HepG2 (cell line): ENCODE data around the gene BDNF. TPM values are rescaled to one million over a fixed set of nuclear protein-coding genes. Genes with fewer than 3 reads are reported as not detected.

Experiments
- ATAC-seq: fragments of 200-7000 bp; cut with Tn5 transposase; 3 replicates; pipeline ENCODE4 v1.9.1; 2020; ENCODE audit warnings: mild to moderate bottlenecking, moderate library complexity
- BruUV-seq: library from RNA; stranded (reverse); fragments of 400-500 nt; replicated peaks from 2 replicates; lab custom pipeline; 2021; lab: Mats Ljungman, UMichigan
- CTCF ChIA-PET: fragments of 300-600 bp; formaldehyde crosslinking; extraction: SDS; loops from one replicate; lab custom pipeline; 2021; ENCODE audit warnings: low total read pairs, inconsistent platforms, low intra/inter-chr PET ratio; lab: Yijun Ruan, JAX
- POLR2A ChIA-PET: fragments of 350-600 bp; sonication (Branson Sonifier 250); formaldehyde crosslinking; loops from one replicate; lab custom pipeline; 2020; ENCODE audit warnings: antibody characterized with exemption, inconsistent platforms; lab: Yijun Ruan, JAX
- DNase-seq: peaks from one replicate; pipeline ENCODE4 v3.0.0-alpha.2; 2015; ENCODE audit warnings: low spot score
- FAIRE-seq: peaks from 3 replicates; lab custom pipeline; 2011; peaks lifted over from hg19 to GRCh38; lab: Jason Lieb, UNC
- H2AFZ ChIP-seq: one replicate; pipeline ENCODE4 v1.6.1; 2011; ENCODE audit warnings: low read length, inconsistent platforms
- H3K27ac ChIP-seq: fragments of 300-600 bp; 3 replicates; pipeline ENCODE4 v1.8.0; 2011; ENCODE audit warnings: mixed run types, mild to moderate bottlenecking, mixed read lengths, low read length, inconsistent platforms; ENCODE audit not compliant: insufficient read depth; ENCODE audit errors: extremely low read length
- H3K27me3 ChIP-seq, 2 experiments: fragments of 200-600 bp in 1 of 2; 2 replicates in 1 of 2; 3 replicates in 1 of 2; pipeline versions ENCODE4 v1.6.0 to v1.8.0; 2011; ENCODE audit warnings: low read length in 2 of 2, mild to moderate bottlenecking in 2 of 2, moderate library complexity in 2 of 2, inconsistent platforms in 1 of 2; ENCODE audit not compliant: insufficient read depth in 2 of 2, control insufficient read depth in 1 of 2
- H3K36me3 ChIP-seq, 2 experiments: fragments of 200-600 bp in 1 of 2; replicated peaks in 1 of 2; 2 replicates in 1 of 2; 3 replicates in 1 of 2; pipeline versions ENCODE4 v1.5.1 to v1.8.0; 2011; ENCODE audit warnings: low read length in 2 of 2, inconsistent platforms in 1 of 2; ENCODE audit not compliant: insufficient read depth in 2 of 2, control insufficient read depth in 1 of 2
- H3K4me1 ChIP-seq: 2 replicates; pipeline ENCODE4 v1.5.1; 2012; ENCODE audit warnings: low read length, inconsistent platforms; ENCODE audit not compliant: insufficient read depth
- H3K4me2 ChIP-seq: 2 replicates; pipeline ENCODE4 v1.6.0; 2011; ENCODE audit warnings: low read depth, low read length, inconsistent platforms
- H3K4me3 ChIP-seq, 3 experiments: fragments of 200-600 bp in 1 of 3; sonication (generic), shearing (Covaris generic) in 1 of 3; replicated peaks in 1 of 3; 2 replicates each; pipeline ENCODE4 v1.5.1; 2011 to 2016; ENCODE audit warnings: low read length in 3 of 3, inconsistent platforms in 2 of 3, low read depth in 2 of 3, mild to moderate bottlenecking in 2 of 3, control low read depth in 1 of 3, mixed read lengths in 1 of 3; ENCODE audit not compliant: insufficient read depth in 1 of 3
- H3K79me2 ChIP-seq: one replicate; pipeline ENCODE4 v1.6.1; 2011; ENCODE audit warnings: low read length, inconsistent platforms; ENCODE audit not compliant: insufficient read depth
- H3K9ac ChIP-seq: 2 replicates; pipeline ENCODE4 v1.6.0; 2011; ENCODE audit warnings: mild to moderate bottlenecking, low read depth, low read length, inconsistent platforms; ENCODE audit not compliant: insufficient read depth
- H3K9me3 ChIP-seq: 2 replicates; pipeline ENCODE4 v1.5.1; 2012; ENCODE audit warnings: mild to moderate bottlenecking, low read length
- H4K20me1 ChIP-seq: 2 replicates; pipeline ENCODE4 v1.6.0; 2011; ENCODE audit warnings: inconsistent platforms, mild to moderate bottlenecking, low read length, moderate library complexity; ENCODE audit not compliant: insufficient read depth
- CAMTA2 ChIP-seq: sonication (generic); formaldehyde crosslinking; IDR thresholded peaks from 2 replicates; pipeline ENCODE4 v1.4.0; 2020; ENCODE audit warnings: mild to moderate bottlenecking, missing genetic modification reagents, borderline replicate concordance
- CBX5 ChIP-seq: sonication (generic); formaldehyde crosslinking; IDR thresholded peaks from 2 replicates; pipeline ENCODE4 v1.4.0; 2020; ENCODE audit warnings: missing genetic modification reagents, borderline replicate concordance
- HDAC6 ChIP-seq: fragments of 200-600 bp; sonication (generic); IDR thresholded peaks from 2 replicates; pipeline ENCODE4 v1.7.0; 2017; ENCODE audit warnings: mild to moderate bottlenecking, antibody characterized with exemption, low read length, low read depth
- HNF1B ChIP-seq: sonication (generic); formaldehyde crosslinking; IDR thresholded peaks from 2 replicates; pipeline ENCODE4 v1.5.1; 2020; ENCODE audit warnings: mild to moderate bottlenecking, moderate library complexity, missing genetic modification reagents
- MAFK ChIP-seq, 2 experiments: IDR thresholded peaks in 1 of 2; conservative IDR thresholded peaks in 1 of 2; 2 replicates each; pipeline ENCODE4 v1.6.1; 2011; ENCODE audit warnings: improper control_type of control experiment in 2 of 2, low read length in 2 of 2
- MEF2D ChIP-seq: sonication (generic); formaldehyde crosslinking; IDR thresholded peaks from 2 replicates; pipeline ENCODE4 v1.5.1; 2020; ENCODE audit warnings: mild to moderate bottlenecking, missing genetic modification reagents
- SNAI1 ChIP-seq: sonication (generic); formaldehyde crosslinking; IDR thresholded peaks from 2 replicates; pipeline ENCODE4 v1.5.0; 2020; ENCODE audit warnings: mild to moderate bottlenecking, missing genetic modification reagents, borderline replicate concordance
- ZBTB7A ChIP-seq: sonication (generic); formaldehyde crosslinking; IDR thresholded peaks from 2 replicates; pipeline ENCODE4 v1.8.0; 2022; ENCODE audit warnings: mild to moderate bottlenecking, missing genetic modification reagents
- ZNF232 ChIP-seq: sonication (generic); formaldehyde crosslinking; IDR thresholded peaks from 2 replicates; pipeline ENCODE4 v1.4.0; 2020; ENCODE audit warnings: missing genetic modification reagents, borderline replicate concordance
- ZNF549 ChIP-seq: sonication (generic); formaldehyde crosslinking; IDR thresholded peaks from 2 replicates; pipeline ENCODE4 v1.5.0; 2020; ENCODE audit warnings: missing genetic modification reagents
- ZNF770 ChIP-seq: sonication (generic); formaldehyde crosslinking; IDR thresholded peaks from 2 replicates; pipeline ENCODE4 v1.5.0; 2020; ENCODE audit warnings: mild to moderate bottlenecking, missing genetic modification reagents
- ZNF782 ChIP-seq: sonication (generic); formaldehyde crosslinking; IDR thresholded peaks from 2 replicates; pipeline ENCODE4 v1.4.0; 2020; ENCODE audit warnings: missing genetic modification reagents, mild to moderate bottlenecking, borderline replicate concordance
- ZNF788 ChIP-seq: sonication (generic); formaldehyde crosslinking; IDR thresholded peaks from 2 replicates; pipeline ENCODE4 v1.5.0; 2020; ENCODE audit warnings: mild to moderate bottlenecking, missing genetic modification reagents, borderline replicate concordance
- WGBS: methylation state at CpG from one replicate; pipeline ENCODE4 v1.1.6; 2017; ENCODE audit warnings: low lambda C conversion rate; 5-methylcytosine and 5-hydroxymethylcytosine counted together
- in situ Hi-C: cut with HindIII; loops from 2 replicates; pipeline ENCODE4 v1.10.0; 2017; ENCODE audit warnings: low pct_unique_long_range_greater_than_20kb; ENCODE audit not compliant: extremely low pct_ligation_motif_present
- intact Hi-C: fragments of 100-400 bp; cut with micrococcal nuclease; formaldehyde crosslinking; loops from one replicate; pipeline ENCODE4 v1.10.0; 2022; ENCODE audit not compliant: unreplicated experiment
- polyA plus RNA-seq, 8 experiments: library from polyadenylated mRNA; depleted of rRNA in 3 of 8; stranded (reverse) in 7 of 8; unstranded in 1 of 8; fragments of >200 nt; fragmentation: Illumina TruSeq in 4 of 8; extraction: Trizol in 4 of 8; gene quantifications; 2 replicates each; pipeline versions ENCODE4 v1.2.1 to v1.2.3, GENCODE V29; 2011 to 2016; ENCODE audit warnings: low read depth in 4 of 8, missing spikeins in 1 of 8, mixed read lengths in 1 of 8; ENCODE audit not compliant: insufficient read depth in 1 of 8
- total RNA-seq, 5 experiments: library from RNA; depleted of rRNA; stranded (reverse); fragments of >200 nt; fragmentation: Illumina TruSeq; extraction: Trizol; gene quantifications; 2 replicates each; pipeline ENCODE4 v1.2.3, GENCODE V29; 2016; ENCODE audit warnings: low read depth in 1 of 5

The BDNF gene
- total and polyA plus RNA-seq, 2 of the 13 experiments (the other 11 are each of a cell fraction or from before 2014, with no cell fraction given): 0.02 TPM; not detected in 1

GRCh38 chr11:27722117-27722952 is 22.1 kb upstream of the BDNF start:
- H2AFZ ChIP-seq: no peak overlapping the region
- FAIRE-seq (no peak), ATAC-seq (no peak), DNase-seq (no peak)
- H4K20me1 ChIP-seq: no peaks in the 10 kb centered on the region
- no peaks in the 10 kb centered on the region for H3K36me3 ChIP-seq
- no peaks in the 10 kb centered on the region for H3K79me2 ChIP-seq
- H3K9me3 ChIP-seq: no peaks in the 10 kb centered on the region
- intact Hi-C loops: no loop called here
- in situ Hi-C loops: no loop called here
- WGBS: 39% methylated on average over 49 of the region's 60 CpGs
- no peak overlapping the region for H3K9ac ChIP-seq
- BruUV-seq: no TSS peak
- ChIA-PET POLR2A (no interaction called here), CTCF (no interaction called here)
- no peak overlapping the region for H3K27ac ChIP-seq
- TF ChIP-seq SNAI1 (CRISPR knock-in tag): no peak
- no peak for TF ChIP-seq ZNF782
- TF ChIP-seq ZNF770 (CRISPR knock-in tag): no peak
- TF ChIP-seq MAFK (conservative IDR thresholded peaks at IDR 0.05 in 1 of 2, IDR thresholded peaks at IDR 0.05 in 1 of 2; ENCODE audit: low read length in 2 of 2): no peak
- no peak for TF ChIP-seq CAMTA2
- TF ChIP-seq ZNF232 (CRISPR knock-in tag): no peak
- no peak for TF ChIP-seq CBX5 (CRISPR knock-in tag)
- TF ChIP-seq HDAC6: no peak
- no peak for TF ChIP-seq HNF1B (CRISPR knock-in tag)
- TF ChIP-seq MEF2D: no peak
- no peak for TF ChIP-seq ZNF549 (CRISPR knock-in tag)
- TF ChIP-seq ZBTB7A: no peak
- no peak for TF ChIP-seq ZNF788 (CRISPR knock-in tag)
- H3K27me3 ChIP-seq: peaks cover 1 to 31% of the 10 kb centered on the region in 2 experiments; a peak in 2 of 5 replicates
- no peak overlapping the region for H3K4me3 ChIP-seq
- H3K4me1 ChIP-seq: no peaks in the 10 kb centered on the region
- no peak overlapping the region for H3K4me2 ChIP-seq
